H9 (cell line): Measurements from ENCODE around the gene PAQR7. TPM values are rescaled to one million over a fixed set of nuclear protein-coding genes. Genes with fewer than 3 reads are reported as not detected.

Experiments
- DNase-seq: peaks from one replicate; pipeline ENCODE4 v3.0.0-alpha.2; 2017
- H2AFZ ChIP-seq: one replicate; pipeline ENCODE4 v1.6.1; 2013; ENCODE audit warnings: mild to moderate bottlenecking, low read length, control low read depth, moderate library complexity
- H2AK5ac ChIP-seq: 2 replicates; pipeline ENCODE4 v1.6.1; 2013; ENCODE audit warnings: low read length, control low read depth, mixed read lengths; ENCODE audit not compliant: insufficient read length
- H2BK120ac ChIP-seq: one replicate; pipeline ENCODE4 v1.6.1; 2013; ENCODE audit warnings: low read depth, mild to moderate bottlenecking, low read length, control low read depth, inconsistent platforms; ENCODE audit not compliant: poor library complexity, severe bottlenecking
- H2BK12ac ChIP-seq: 2 replicates; pipeline ENCODE4 v1.6.1; 2013; ENCODE audit warnings: low read length, control low read depth, mixed read lengths, low read depth; ENCODE audit not compliant: insufficient read length
- H2BK15ac ChIP-seq: 2 replicates; pipeline ENCODE4 v1.6.1; 2013; ENCODE audit warnings: low read depth, low read length, control low read depth
- H2BK20ac ChIP-seq: one replicate; pipeline ENCODE4 v1.6.1; 2013; ENCODE audit warnings: low read depth, mild to moderate bottlenecking, low read length, control low read depth, inconsistent platforms; ENCODE audit not compliant: poor library complexity, severe bottlenecking
- H2BK5ac ChIP-seq: 2 replicates; pipeline ENCODE4 v1.6.1; 2013; ENCODE audit warnings: low read length, control low read depth, mixed read lengths; ENCODE audit not compliant: insufficient read length
- H3K14ac ChIP-seq: 2 replicates; pipeline ENCODE4 v1.6.1; 2013; ENCODE audit warnings: low read length, control low read depth; ENCODE audit not compliant: insufficient read depth
- H3K18ac ChIP-seq: 2 replicates; pipeline ENCODE4 v1.6.1; 2013; ENCODE audit warnings: low read depth, mild to moderate bottlenecking, mixed read lengths, low read length, control low read depth; ENCODE audit not compliant: insufficient read length
- H3K23ac ChIP-seq: 2 replicates; pipeline ENCODE4 v1.6.1; 2013; ENCODE audit warnings: low read length, control low read depth, mixed read lengths, low read depth; ENCODE audit not compliant: insufficient read length
- H3K23me2 ChIP-seq: 2 replicates; pipeline ENCODE4 v1.6.1; 2013; ENCODE audit warnings: low read depth, mild to moderate bottlenecking, mixed read lengths, low read length, control low read depth; ENCODE audit not compliant: insufficient read length, poor library complexity, severe bottlenecking
- H3K27ac ChIP-seq: 2 replicates; pipeline ENCODE4 v1.5.1; 2013; ENCODE audit warnings: low read length, control low read depth, mixed read lengths, low read depth; ENCODE audit not compliant: insufficient read length
- H3K27me3 ChIP-seq: 2 replicates; pipeline ENCODE4 v1.6.1; 2013; ENCODE audit warnings: low read length, control low read depth, inconsistent platforms; ENCODE audit not compliant: insufficient read depth
- H3K4ac ChIP-seq: 2 replicates; pipeline ENCODE4 v1.6.1; 2013; ENCODE audit warnings: low read depth, mild to moderate bottlenecking, control low read depth, inconsistent platforms, low read length, moderate library complexity
- H3K4me1 ChIP-seq: 2 replicates; pipeline ENCODE4 v1.6.1; 2013; ENCODE audit warnings: low read length, control low read depth, inconsistent platforms; ENCODE audit not compliant: insufficient read depth
- H3K4me2 ChIP-seq: 2 replicates; pipeline ENCODE4 v1.6.1; 2013; ENCODE audit warnings: low read length, control low read depth, mixed read lengths; ENCODE audit not compliant: insufficient read length, insufficient read depth
- H3K56ac ChIP-seq: 2 replicates; pipeline ENCODE4 v1.6.1; 2013; ENCODE audit warnings: low read depth, mild to moderate bottlenecking, mixed read lengths, low read length, control low read depth; ENCODE audit not compliant: insufficient read length
- H3K79me1 ChIP-seq: 2 replicates; pipeline ENCODE4 v1.6.1; 2013; ENCODE audit warnings: low read depth, mild to moderate bottlenecking, moderate library complexity, low read length, control low read depth, inconsistent platforms; ENCODE audit not compliant: insufficient read depth, poor library complexity, severe bottlenecking
- H3K79me2 ChIP-seq: 2 replicates; pipeline ENCODE4 v1.6.1; 2013; ENCODE audit warnings: low read length, control low read depth, inconsistent platforms; ENCODE audit not compliant: insufficient read depth
- H3K9ac ChIP-seq: 2 replicates; pipeline ENCODE4 v1.6.1; 2013; ENCODE audit warnings: low read length, control low read depth, mixed read lengths; ENCODE audit not compliant: insufficient read length; ENCODE audit errors: extremely low read depth
- H3K9me3 ChIP-seq: one replicate; pipeline ENCODE4 v1.6.1; 2013; ENCODE audit warnings: low read depth, low read length, inconsistent platforms; ENCODE audit not compliant: control insufficient read depth
- H3T11ph ChIP-seq: one replicate; pipeline ENCODE4 v1.6.1; 2013; ENCODE audit warnings: mild to moderate bottlenecking, low read length, control low read depth, inconsistent platforms
- H4K20me1 ChIP-seq: one replicate; pipeline ENCODE4 v1.6.1; 2013; ENCODE audit not compliant: control insufficient read depth, insufficient read length, insufficient read depth
- H4K5ac ChIP-seq: 2 replicates; pipeline ENCODE4 v1.6.1; 2013; ENCODE audit warnings: low read depth, mild to moderate bottlenecking, mixed read lengths, low read length, control low read depth; ENCODE audit not compliant: insufficient read length
- H4K8ac ChIP-seq: replicated peaks from 2 replicates; pipeline ENCODE4 v1.6.1; 2013; ENCODE audit warnings: low read length, control low read depth, mixed read lengths, low read depth; ENCODE audit not compliant: insufficient read length
- H4K91ac ChIP-seq: 2 replicates; pipeline ENCODE4 v1.6.1; 2013; ENCODE audit warnings: low read depth, mild to moderate bottlenecking, moderate library complexity, mixed read lengths, low read length, control low read depth; ENCODE audit not compliant: insufficient read length
- H3K27ac Mint-ChIP-seq, 3 experiments: 2 replicates in 2 of 3; 3 replicates in 1 of 3; pipeline ENCODE4 v1.8.0; 2020 to 2021; ENCODE audit warnings: mixed read lengths in 3 of 3, mild to moderate bottlenecking in 1 of 3, moderate library complexity in 1 of 3
- H3K27me3 Mint-ChIP-seq: 2 replicates; pipeline ENCODE4 v1.8.0; 2021; ENCODE audit warnings: low read depth, mild to moderate bottlenecking, moderate library complexity, mixed read lengths
- H3K36me3 Mint-ChIP-seq, 3 experiments: 2 replicates in 2 of 3; 3 replicates in 1 of 3; pipeline ENCODE4 v1.8.0; 2020 to 2021; ENCODE audit warnings: low read depth in 3 of 3, mixed read lengths in 3 of 3; ENCODE audit not compliant: insufficient read depth in 1 of 3
- H3K4me1 Mint-ChIP-seq, 2 experiments: 2 replicates each; pipeline ENCODE4 v1.8.0; 2020; ENCODE audit warnings: mixed read lengths in 2 of 2
- H3K4me3 Mint-ChIP-seq, 2 experiments: 2 replicates in 1 of 2; 3 replicates in 1 of 2; pipeline ENCODE4 v1.8.0; 2020 to 2021; ENCODE audit warnings: mild to moderate bottlenecking in 2 of 2, mixed read lengths in 2 of 2, moderate library complexity in 1 of 2
- H3K9me3 Mint-ChIP-seq, 2 experiments: 2 replicates in 1 of 2; 3 replicates in 1 of 2; pipeline ENCODE4 v1.8.0; 2020; ENCODE audit warnings: mild to moderate bottlenecking in 2 of 2, mixed read lengths in 2 of 2, moderate library complexity in 1 of 2
- CTCF ChIP-seq: fragments of 200-600 bp; sonication (generic); conservative IDR thresholded peaks from 3 replicates; pipeline ENCODE4 v1.8.0; 2021; ENCODE audit warnings: antibody characterized with exemption, mild to moderate bottlenecking
- WGBS: extraction: QIAGEN DNeasy Blood & Tissue Kit; methylation state at CpG from one replicate; pipeline ENCODE4 v1.1.7; 2013; ENCODE audit warnings: missing lambda C conversion rate, low lambda C conversion rate, mixed read lengths; ENCODE audit not compliant: insufficient read length; ENCODE audit errors: extremely low coverage; 5-methylcytosine and 5-hydroxymethylcytosine counted together
- total RNA-seq: library from RNA; stranded (reverse); gene quantifications from 2 replicates; pipeline ENCODE4 v1.2.1, GENCODE V29; 2021

Gene PAQR7
- total RNA-seq, 1 experiment from 2014 or later = 6.3 TPM

GRCh38 chr1:25907601-25908000, 32.1 kb upstream of the PAQR7 start:
- H3K9me3 Mint-ChIP-seq = peaks cover 0 to 2% of the 10 kb centered on the region in 2 experiments; a peak in 2 of 5 replicates
- H4K91ac ChIP-seq = no peak overlapping the region
- H3K23ac ChIP-seq = no peak overlapping the region
- H3K79me2 ChIP-seq = peaks cover 19% of the 10 kb centered on the region; the same call in 1 of the 2 replicates
- peaks cover 19% of the 10 kb centered on the region for H3K27me3 Mint-ChIP-seq
- 0 out of 7 replicates have a peak overlapping the region, but pooled peaks of 1 of the 3 experiments have one; percentile 98 for H3K27ac Mint-ChIP-seq
- no peak overlapping the region for H3K14ac ChIP-seq
- H3K4me2 ChIP-seq = no peak overlapping the region
- no peaks in the 10 kb centered on the region for H3K9me3 ChIP-seq
- peaks cover 27 to 33% of the 10 kb centered on the region in 2 experiments for H3K4me1 Mint-ChIP-seq
- no peak overlapping the region for H2BK120ac ChIP-seq
- H3K9ac ChIP-seq = no peak overlapping the region
- no peak overlapping the region for H3T11ph ChIP-seq
- H3K18ac ChIP-seq = no peak overlapping the region
- H2AFZ ChIP-seq = no peak overlapping the region
- no peak for DNase-seq
- no peak overlapping the region for H3K56ac ChIP-seq
- H3K4me1 ChIP-seq = no peaks in the 10 kb centered on the region
- peak overlapping the region; percentile 63 to 86; a peak in 3 of 5 replicates for H3K4me3 Mint-ChIP-seq
- H3K23me2 ChIP-seq = peaks cover 4% of the 10 kb centered on the region
- H2AK5ac ChIP-seq = no peak overlapping the region
- H3K4ac ChIP-seq = no peak overlapping the region
- no peak overlapping the region for H2BK20ac ChIP-seq
- no peak overlapping the region for H4K8ac ChIP-seq
- TF ChIP-seq CTCF = no peak
- H3K36me3 Mint-ChIP-seq = peaks cover 12 to 24% (median 16%) of the 10 kb centered on the region in 3 experiments
- H3K27ac ChIP-seq = no peak overlapping the region
- H4K5ac ChIP-seq = peak overlapping the region; percentile 13
- no CpG with 5 or more reads among the region's 6 CpGs for WGBS
- peaks cover under 1% of the 10 kb centered on the region for H3K79me1 ChIP-seq
- no peak overlapping the region for H2BK15ac ChIP-seq
- no peaks in the 10 kb centered on the region for H3K27me3 ChIP-seq
- no peak overlapping the region for H2BK5ac ChIP-seq
- H4K20me1 ChIP-seq = no peaks in the 10 kb centered on the region
- H2BK12ac ChIP-seq = no peak overlapping the region
